H1 (cell line): ENCODE data around the gene LMBR1. TPM values are rescaled to one million over a fixed set of nuclear protein-coding genes. Genes with fewer than 3 reads are reported as not detected.
"Not testable (repeated sequence)": the region's sequence is repeated elsewhere in the genome, so short reads cannot be mapped to it uniquely, and the experiment has no call there.

Source experiments
- CTCF ChIA-PET: fragments of 300-600 bp; sonication (Branson Sonifier 250); formaldehyde crosslinking; loops from one replicate; lab custom pipeline; 2021; ENCODE audit not compliant: partially characterized antibody; lab: Charles Lee
- POLR2A ChIA-PET: fragments of 300-600 bp; sonication (Branson Sonifier 250); formaldehyde crosslinking; loops from one replicate; lab custom pipeline; 2021; ENCODE audit warnings: inconsistent platforms; ENCODE audit not compliant: partially characterized antibody; lab: Charles Lee
- DNase-seq, 2 experiments: peaks; one replicate each; pipeline versions ENCODE4 v3.0.0 to v3.0.0-alpha.2; 2010 to 2022; ENCODE audit warnings: low spot score in 2 of 2, low read depth in 1 of 2, mixed read lengths in 1 of 2
- FAIRE-seq: peaks from 2 replicates; lab custom pipeline; 2011; peaks lifted over from hg19 to GRCh38; lab: Jason Lieb, UNC
- H2AFZ ChIP-seq: 2 replicates; pipeline ENCODE4 v1.8.1; 2012; ENCODE audit warnings: low read length, inconsistent platforms
- H2AK5ac ChIP-seq: 2 replicates; pipeline ENCODE4 v1.6.1; 2013; ENCODE audit warnings: low read depth, low read length
- H2BK120ac ChIP-seq: replicated peaks from 2 replicates; pipeline ENCODE3; 2013; ENCODE audit warnings: low read depth, low read length, inconsistent platforms
- H2BK12ac ChIP-seq: 2 replicates; pipeline ENCODE4 v1.6.1; 2013; ENCODE audit warnings: low read depth, low read length
- H2BK15ac ChIP-seq: 2 replicates; pipeline ENCODE4 v1.6.1; 2013; ENCODE audit warnings: low read length
- H2BK20ac ChIP-seq: 2 replicates; pipeline ENCODE4 v1.6.1; 2013; ENCODE audit warnings: low read length
- H2BK5ac ChIP-seq: 2 replicates; pipeline ENCODE4 v1.6.1; 2013; ENCODE audit warnings: low read depth, low read length
- H3K14ac ChIP-seq: 2 replicates; pipeline ENCODE4 v1.6.1; 2013; ENCODE audit warnings: inconsistent platforms; ENCODE audit not compliant: insufficient read length
- H3K18ac ChIP-seq: 2 replicates; pipeline ENCODE4 v1.6.1; 2013; ENCODE audit warnings: low read length; ENCODE audit errors: extremely low read depth
- H3K23ac ChIP-seq: 2 replicates; pipeline ENCODE4 v1.6.1; 2013; ENCODE audit warnings: inconsistent platforms; ENCODE audit not compliant: insufficient read length
- H3K23me2 ChIP-seq: 2 replicates; pipeline ENCODE4 v1.6.1; 2013; ENCODE audit warnings: low read depth, low read length
- H3K27ac ChIP-seq: 2 replicates; pipeline ENCODE4 v1.6.1; 2011; ENCODE audit warnings: low read depth, low read length, inconsistent platforms
- H3K27me3 ChIP-seq, 4 experiments: replicated peaks in 1 of 4; 1 replicate in 1 of 4; 2 replicates in 3 of 4; pipeline versions ENCODE4 v1.6.1 to v1.8.1; 2011 to 2013; ENCODE audit warnings: low read length in 3 of 4, mild to moderate bottlenecking in 3 of 4, inconsistent platforms in 2 of 4, mixed read lengths in 2 of 4, moderate library complexity in 1 of 4; ENCODE audit not compliant: control insufficient read depth in 3 of 4, insufficient read depth in 3 of 4; ENCODE audit errors: extremely low read depth in 1 of 4
- H3K36me3 ChIP-seq, 4 experiments: 2 replicates each; pipeline versions ENCODE4 v1.6.1 to v1.8.1; 2011 to 2013; ENCODE audit warnings: mild to moderate bottlenecking in 4 of 4, low read length in 3 of 4, moderate library complexity in 2 of 4, control low read depth in 1 of 4, inconsistent platforms in 1 of 4; ENCODE audit not compliant: insufficient read depth in 4 of 4, control insufficient read depth in 2 of 4
- H3K4ac ChIP-seq: replicated peaks from 2 replicates; pipeline ENCODE3; 2013; ENCODE audit warnings: low read length, low read depth, mixed read lengths, inconsistent platforms; ENCODE audit not compliant: insufficient read length
- H3K4me1 ChIP-seq, 4 experiments: replicated peaks in 1 of 4; 1 replicate in 1 of 4; 2 replicates in 3 of 4; pipeline versions ENCODE4 v1.6.1 to v1.8.1; 2011 to 2013; ENCODE audit warnings: low read length in 3 of 4, inconsistent platforms in 2 of 4, mixed read lengths in 1 of 4; ENCODE audit not compliant: insufficient read depth in 4 of 4, control insufficient read depth in 3 of 4
- H3K4me2 ChIP-seq, 2 experiments: 2 replicates each; pipeline versions ENCODE4 v1.6.1 to v1.8.1; 2011 to 2013; ENCODE audit warnings: low read depth in 2 of 2, low read length in 2 of 2, control low read depth in 1 of 2, inconsistent platforms in 1 of 2, mild to moderate bottlenecking in 1 of 2; ENCODE audit not compliant: insufficient read depth in 1 of 2
- H3K4me3 ChIP-seq, 4 experiments: fragments of 200-600, 300-600 bp in 1 of 4; sonication (generic), shearing (Covaris generic), sonication (Bioruptor Twin) in 1 of 4; 2 replicates each; pipeline versions ENCODE4 v1.5.1 to v1.8.1; 2011 to 2016; ENCODE audit warnings: low read length in 4 of 4, low read depth in 3 of 4, control low read depth in 2 of 4, inconsistent platforms in 2 of 4, mild to moderate bottlenecking in 2 of 4, mixed read lengths in 1 of 4, moderate library complexity in 1 of 4; ENCODE audit not compliant: insufficient read depth in 2 of 4; ENCODE audit errors: extremely low read depth in 1 of 4
- H3K56ac ChIP-seq: replicated peaks from 2 replicates; pipeline ENCODE3; 2013; ENCODE audit warnings: low read depth, mild to moderate bottlenecking, mixed read lengths, low read length, inconsistent platforms; ENCODE audit not compliant: insufficient read length
- H3K79me1 ChIP-seq: 2 replicates; pipeline ENCODE4 v1.6.1; 2013; ENCODE audit warnings: low read depth, low read length, control low read depth
- H3K79me2 ChIP-seq, 2 experiments: 2 replicates each; pipeline versions ENCODE4 v1.6.1 to v1.8.1; 2012 to 2013; ENCODE audit warnings: low read length in 2 of 2, mild to moderate bottlenecking in 2 of 2, inconsistent platforms in 1 of 2; ENCODE audit not compliant: insufficient read depth in 2 of 2, control insufficient read depth in 1 of 2
- H3K9ac ChIP-seq, 4 experiments: replicated peaks in 1 of 4; 1 replicate in 1 of 4; 2 replicates in 3 of 4; pipeline versions ENCODE4 v1.6.1 to v1.8.1; 2011 to 2013; ENCODE audit warnings: low read depth in 3 of 4, low read length in 3 of 4, control low read depth in 2 of 4, mild to moderate bottlenecking in 2 of 4, moderate library complexity in 2 of 4, inconsistent platforms in 1 of 4; ENCODE audit errors: extremely low read depth in 1 of 4
- H3K9me3 ChIP-seq, 2 experiments: 2 replicates each; pipeline versions ENCODE4 v1.6.1 to v1.8.1; 2012 to 2013; ENCODE audit warnings: mild to moderate bottlenecking in 2 of 2, moderate library complexity in 2 of 2, control low read depth in 1 of 2, inconsistent platforms in 1 of 2, low read depth in 1 of 2, low read length in 1 of 2, mixed read lengths in 1 of 2; ENCODE audit not compliant: insufficient read depth in 2 of 2
- H4K20me1 ChIP-seq, 2 experiments: replicated peaks in 1 of 2; 2 replicates each; pipeline versions ENCODE3 to v1.8.1; 2011 to 2013; ENCODE audit warnings: inconsistent platforms in 2 of 2, low read length in 2 of 2, mild to moderate bottlenecking in 1 of 2; ENCODE audit not compliant: insufficient read depth in 2 of 2, control insufficient read depth in 1 of 2
- H4K5ac ChIP-seq: 2 replicates; pipeline ENCODE4 v1.6.1; 2013; ENCODE audit warnings: low read length, low read depth, mixed read lengths, inconsistent platforms; ENCODE audit not compliant: insufficient read length
- H4K8ac ChIP-seq: 2 replicates; pipeline ENCODE4 v1.8.0; 2013; ENCODE audit warnings: mild to moderate bottlenecking, moderate library complexity, low read length, inconsistent platforms; ENCODE audit not compliant: insufficient read depth; ENCODE audit errors: extremely low read depth
- H4K91ac ChIP-seq: replicated peaks from 2 replicates; pipeline ENCODE3; 2013; ENCODE audit warnings: low read length, mixed read lengths, inconsistent platforms; ENCODE audit not compliant: insufficient read length
- WGBS, 2 experiments: shearing (Covaris generic) in 1 of 2; methylation state at CpG; one replicate each; pipeline versions ENCODE4 v1.1.6 to v1.1.7; 2013 to 2015; ENCODE audit warnings: low lambda C conversion rate in 2 of 2, mixed read lengths in 2 of 2, inconsistent platforms in 1 of 2, low coverage in 1 of 2, missing lambda C conversion rate in 1 of 2; ENCODE audit not compliant: insufficient replicate concordance in 2 of 2, insufficient coverage in 1 of 2, insufficient read length in 1 of 2; ENCODE audit errors: extremely low coverage in 1 of 2, missing lambda C conversion rate in 1 of 2; 5-methylcytosine and 5-hydroxymethylcytosine counted together
- polyA plus RNA-seq, 7 experiments: library from polyadenylated mRNA; depleted of rRNA in 3 of 7; stranded (reverse) in 5 of 7; unstranded in 2 of 7; fragments of >200 nt in 5 of 7; fragments of 200-250 nt in 2 of 7; gene quantifications; 1 replicate in 5 of 7; 2 replicates in 1 of 7; 4 replicates in 1 of 7; pipeline versions ENCODE4 v1.2.1 to v1.2.3, GENCODE V29; 2011 to 2013; ENCODE audit warnings: missing spikeins in 2 of 7, mixed read lengths in 2 of 7
- total RNA-seq: library from RNA; stranded (reverse); fragmentation: NEBNext Ultra II Directional; extraction: Animal tissue kit (Norgen Biotek cat#: 25700); gene quantifications from 2 replicates; pipeline ENCODE4 v1.2.1, GENCODE V29; 2021

Gene LMBR1
- total and polyA plus RNA-seq, 2 of the 8 experiments (the other 6 are each of a cell fraction or from before 2014, with no cell fraction given), result 15.1 to 70.4 TPM

- H3K36me3 ChIP-seq, H3K9me3 ChIP-seq, H3K27me3 ChIP-seq, H3K18ac ChIP-seq, H3K56ac ChIP-seq, POLR2A ChIA-PET, H2AFZ ChIP-seq, DNase-seq, CTCF ChIA-PET, H4K5ac ChIP-seq, H3K4me2 ChIP-seq, H4K20me1 ChIP-seq, H3K23me2 ChIP-seq, H3K27ac ChIP-seq, H3K4ac ChIP-seq, H3K79me1 ChIP-seq, FAIRE-seq, H2BK12ac ChIP-seq, H3K4me3 ChIP-seq, H3K14ac ChIP-seq, H2AK5ac ChIP-seq, H3K23ac ChIP-seq, H2BK120ac ChIP-seq, H2BK15ac ChIP-seq, H2BK20ac ChIP-seq, H3K9ac ChIP-seq, H2BK5ac ChIP-seq, H4K8ac ChIP-seq, H3K4me1 ChIP-seq, H4K91ac ChIP-seq: not testable (repeated sequence)
- 92% methylated on average over 8 of the region's 8 CpGs; no CpG with 5 or more reads in 1 of the 2 experiments for WGBS, 2 experiments
- peaks cover 0 to 70% of the 10 kb centered on the region in 2 experiments; a peak in 3 of 4 replicates for H3K79me2 ChIP-seq
Observed at GRCh38 chr7:156868363-156868762, 24.6 kb downstream of the LMBR1 start.
